NCI-H510A treated with DMSO at 0.1 percent for 48 hours (cell line): Measurements from ENCODE around the gene FAT2.
"Not testable (repeated sequence)": the region's sequence is repeated elsewhere in the genome, so short reads cannot be mapped to it uniquely, and the experiment has no call there.

Experiments used
- DNase-seq: peaks from one replicate; lab custom pipeline; 2025; lab: John Stamatoyannopoulos, UW

Gene FAT2

GRCh38 chr5:151611127-151611775 lies 20.1 kb upstream of the FAT2 start:
- no peak for DNase-seq

- DNase-seq, result no peak
Observed at GRCh38 chr5:151608522-151608921, 17.4 kb upstream of the FAT2 start.

- DNase-seq, result no peak
Observed at GRCh38 chr5:151607304-151607703, 16.2 kb upstream of the FAT2 start.

GRCh38 chr5:151605559-151605958 lies 14.4 kb upstream of the FAT2 start:
- no peak for DNase-seq

DNA sequence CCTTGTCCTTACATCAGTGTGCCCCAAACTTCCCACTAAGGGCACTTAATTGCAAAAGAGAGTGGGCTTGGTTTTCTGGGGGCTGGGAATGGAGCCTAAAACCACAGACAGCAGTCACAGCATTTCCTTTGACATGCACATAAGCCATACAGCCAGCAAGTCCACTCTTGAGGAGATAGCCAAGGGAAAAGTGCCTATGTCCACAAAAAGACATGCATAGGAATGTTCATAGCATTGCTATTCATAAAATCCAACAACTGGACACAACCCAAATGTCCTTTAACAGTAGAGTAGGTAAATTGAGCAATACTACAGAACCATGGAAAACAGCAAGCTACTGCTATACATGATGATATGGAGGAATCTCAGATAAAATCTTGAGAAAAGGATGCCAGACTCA lies 11.7 kb upstream of the FAT2 start:
- DNase-seq, result no peak

DNA sequence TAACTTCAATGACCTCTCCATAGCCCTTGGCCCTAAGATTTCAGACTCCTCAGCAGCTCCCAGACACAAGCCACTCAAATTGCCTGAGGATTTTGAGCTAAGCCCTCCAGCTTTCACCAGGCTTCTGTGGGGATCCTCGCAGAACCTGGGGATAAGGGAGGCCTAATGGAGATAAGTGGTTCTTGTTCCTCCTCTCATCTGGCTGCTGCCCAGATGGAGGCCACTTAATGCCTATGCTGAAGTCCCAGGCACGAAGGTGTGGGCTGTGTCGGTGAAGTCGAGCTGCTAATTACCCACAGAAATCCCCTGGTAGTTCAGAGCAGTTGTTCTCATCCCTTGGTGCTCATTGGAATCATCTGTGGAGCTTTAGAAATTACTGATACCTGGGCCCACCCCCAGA lies 10.3 kb upstream of the FAT2 start:
- DNase-seq, result no peak

DNA sequence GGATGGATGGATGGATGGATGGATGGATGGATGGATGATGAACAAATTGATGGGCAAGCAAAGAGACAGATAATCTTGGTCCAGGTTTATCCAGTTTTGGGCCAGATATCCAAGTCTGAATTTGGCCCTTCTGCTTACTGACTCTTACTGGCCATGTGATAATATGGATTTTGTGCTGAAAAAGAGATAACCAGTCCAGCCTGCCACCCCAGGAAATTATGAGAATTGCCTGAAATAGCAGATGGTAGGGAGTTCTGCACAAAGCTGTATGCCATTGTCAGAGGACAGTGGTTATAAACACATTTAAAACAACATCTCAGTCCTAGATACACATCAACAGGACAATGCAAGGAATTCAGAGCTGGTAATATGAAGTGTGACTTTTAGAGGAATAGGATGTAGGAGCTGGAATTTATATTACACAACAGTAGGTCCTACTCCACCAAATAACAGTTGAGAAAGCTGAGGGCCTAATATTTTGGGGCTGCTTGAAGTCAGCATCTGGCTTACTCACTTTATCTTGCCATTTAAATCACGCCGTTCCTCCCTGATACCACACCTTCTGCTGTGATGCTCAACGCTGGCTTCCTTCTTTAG lies 9.0 kb upstream of the FAT2 start:
- DNase-seq, result no peak

- DNase-seq, result peak; percentile 30
Observed at GRCh38 chr5:151598984-151599383, 7.9 kb upstream of the FAT2 start.

DNA sequence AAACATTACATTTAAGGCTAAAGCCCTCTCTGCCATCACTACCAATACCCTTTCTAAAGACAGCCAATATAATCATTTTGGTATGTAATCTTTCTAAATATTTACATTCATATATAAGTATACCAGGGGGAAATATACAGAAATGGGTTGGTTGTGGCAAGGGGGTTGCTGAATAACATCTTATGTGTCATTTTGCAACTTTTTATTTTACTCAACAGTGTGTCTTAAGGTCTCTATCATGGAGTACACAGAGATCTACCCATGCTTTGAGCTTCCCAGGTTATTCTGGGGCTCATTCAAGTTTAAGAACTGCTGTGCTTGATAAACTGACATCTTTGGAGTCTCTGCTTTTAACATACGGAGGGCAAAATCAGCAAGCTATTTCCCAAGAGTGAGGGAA lies 7.4 kb upstream of the FAT2 start:
- no peak for DNase-seq

DNA sequence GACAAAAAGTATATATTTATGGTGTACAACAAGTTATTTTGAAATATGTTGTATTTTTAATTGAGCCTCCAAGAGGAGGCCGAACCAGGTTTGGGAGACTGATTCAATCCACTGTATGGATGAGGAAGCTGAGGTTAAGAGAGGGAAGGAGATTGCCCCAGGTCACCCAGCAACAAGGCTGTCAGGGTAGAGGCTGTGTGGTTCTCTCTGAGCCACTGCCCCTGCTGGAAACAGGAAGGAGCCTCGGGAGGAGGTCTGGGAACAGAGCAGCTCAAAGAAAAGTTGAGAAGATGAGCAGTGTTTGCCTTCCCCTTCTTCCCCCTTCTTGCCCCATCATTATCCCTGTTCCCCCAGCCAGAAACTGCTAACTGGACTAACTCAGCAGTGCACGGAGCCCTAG lies 6.6 kb upstream of the FAT2 start:
- DNase-seq, result no peak

DNA sequence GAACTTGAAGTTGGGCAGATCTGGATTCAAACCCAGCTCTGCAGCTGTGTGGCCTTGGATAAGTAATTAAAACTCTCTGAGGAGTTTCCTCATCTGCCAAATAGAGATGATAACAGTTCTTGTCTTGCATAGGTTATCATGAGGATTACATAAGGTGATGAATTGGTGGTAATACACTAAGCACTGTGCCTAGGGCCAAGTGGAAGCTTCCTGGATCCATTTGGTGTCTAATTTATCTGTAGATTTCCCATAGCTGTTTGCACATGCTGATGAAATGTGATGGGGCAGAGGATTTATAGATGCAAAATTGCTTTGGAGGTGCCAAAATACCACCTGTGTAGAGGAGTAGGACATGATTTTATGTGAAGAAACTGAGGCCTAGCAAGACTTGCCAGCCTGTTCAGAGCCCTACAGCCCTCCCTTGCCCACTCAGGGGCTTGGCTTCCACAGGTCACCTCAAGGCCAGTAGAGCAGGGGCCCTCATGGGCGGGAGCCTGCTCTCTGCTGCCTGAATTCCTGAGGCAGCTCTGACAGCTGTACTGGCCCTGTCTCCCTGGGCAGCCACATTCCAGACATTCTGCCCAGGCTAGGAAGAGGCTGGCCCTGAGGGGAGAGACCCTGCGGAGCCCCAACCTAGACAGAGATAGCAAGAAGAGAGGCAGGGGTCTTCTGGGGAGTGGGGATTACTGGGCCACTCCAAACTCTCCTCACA lies 5.9 kb upstream of the FAT2 start:
- no peak for DNase-seq

DNA sequence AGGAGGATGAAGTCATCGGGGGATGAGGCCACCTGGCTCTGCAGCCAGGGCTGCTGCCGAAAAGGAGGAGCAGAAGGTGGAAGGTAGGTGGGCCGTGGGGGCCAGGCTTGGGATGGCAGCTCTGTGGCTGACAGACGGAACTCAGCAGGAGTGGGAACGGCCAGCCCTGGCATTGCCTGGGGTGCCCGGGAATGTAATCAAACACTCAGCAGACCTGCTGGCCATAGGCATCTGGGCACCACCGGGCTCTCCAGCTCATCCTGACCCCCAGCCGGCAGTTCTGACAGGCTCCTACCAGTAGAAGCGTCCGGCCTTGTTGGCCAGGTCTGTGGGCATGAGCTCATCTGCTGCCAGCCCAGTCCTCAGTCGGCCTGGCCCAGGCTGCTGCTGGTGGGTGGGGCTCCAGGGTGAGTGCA lies 4.3 kb upstream of the FAT2 start:
- DNase-seq, result no peak

DNA sequence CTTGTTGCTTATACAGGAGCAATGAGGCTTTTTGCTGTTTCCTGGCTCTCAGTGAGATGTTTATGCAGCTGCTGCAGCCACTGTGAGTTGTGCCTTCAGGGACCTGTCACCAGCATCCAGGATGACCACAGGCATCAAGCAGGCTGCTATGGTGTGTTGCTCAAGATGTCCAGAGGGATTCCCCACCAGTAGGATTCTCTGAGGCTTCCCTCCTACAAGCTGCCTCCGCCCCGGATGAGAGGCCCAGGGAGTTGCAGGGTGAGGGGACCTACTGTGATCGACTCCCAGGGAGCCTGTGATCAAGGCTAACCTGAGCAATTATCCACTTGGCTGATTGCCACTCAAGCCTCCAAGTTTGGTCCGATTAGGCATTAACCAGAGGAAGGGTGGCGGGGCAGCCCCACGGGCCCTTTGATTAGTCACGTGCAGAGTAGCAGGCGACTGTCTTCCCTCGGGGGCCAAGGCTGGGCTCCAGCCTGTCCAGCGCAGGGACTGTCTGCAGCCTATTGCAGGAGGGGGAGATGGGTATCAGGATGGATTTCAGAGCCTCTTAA lies 1.8 kb upstream of the FAT2 start:
- no peak for DNase-seq

GRCh38 chr5:151589878-151590570 lies 1.1 kb downstream of the FAT2 start:
- no peak for DNase-seq

DNA sequence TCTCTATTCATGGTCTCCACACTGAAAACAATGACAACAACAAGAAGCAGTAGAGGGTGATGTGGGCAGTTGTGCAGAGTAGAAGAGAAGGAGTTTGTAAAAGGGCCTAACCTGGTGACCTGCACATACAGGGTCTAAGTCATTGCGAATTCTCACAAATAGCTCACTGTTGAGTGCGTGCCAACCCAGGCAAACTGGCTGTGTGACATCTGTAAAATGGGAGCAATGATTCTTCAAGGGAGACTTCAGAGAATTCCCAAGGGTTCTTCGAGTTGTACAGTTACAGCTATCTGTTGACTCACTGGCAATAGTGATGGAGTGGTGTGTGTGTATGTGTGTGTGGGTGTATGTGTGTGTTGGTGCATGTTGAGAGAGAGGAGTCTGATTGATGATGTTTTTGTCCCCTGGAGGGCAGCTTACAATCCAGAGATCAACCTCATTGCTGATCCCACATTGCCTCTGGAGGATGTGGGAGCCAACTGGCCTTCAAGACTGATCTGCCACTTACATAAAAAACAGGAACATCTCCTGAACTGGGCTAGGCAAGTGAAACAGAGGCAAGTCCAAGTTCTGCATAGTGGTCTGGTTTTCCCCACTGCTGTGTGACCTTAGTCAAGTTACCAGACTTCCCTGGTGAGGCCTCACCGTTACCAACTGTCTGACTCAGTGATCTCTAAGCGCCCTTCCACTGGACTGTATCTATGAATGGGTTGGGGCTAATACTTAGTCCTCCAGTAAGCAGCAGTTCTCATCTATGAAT lies 3.2 kb downstream of the FAT2 start:
- no peak for DNase-seq

DNA sequence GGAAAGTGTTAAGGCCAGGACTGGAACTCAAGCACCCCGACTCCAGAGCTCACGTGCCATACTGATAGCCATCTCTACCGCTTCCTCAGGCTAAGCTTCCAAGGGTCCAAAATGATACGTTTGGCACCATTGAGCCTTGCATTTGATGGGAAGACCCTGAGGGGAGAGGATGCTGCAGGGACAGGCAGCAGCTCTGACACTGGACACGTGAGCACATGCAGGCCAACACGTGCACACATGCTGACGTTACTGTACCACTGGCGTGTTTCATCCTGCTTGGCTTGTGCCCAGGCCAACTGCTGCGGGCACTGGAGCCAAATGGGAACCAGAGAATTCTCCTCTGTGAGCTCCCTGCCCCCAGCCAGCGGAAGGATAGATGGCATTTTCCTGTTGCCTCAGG lies 5.2 kb downstream of the FAT2 start:
- no peak for DNase-seq

- not testable (repeated sequence) for DNase-seq
Observed at GRCh38 chr5:151585344-151585743, 5.8 kb downstream of the FAT2 start.

- no peak for DNase-seq
Observed at GRCh38 chr5:151584057-151584937, 6.8 kb downstream of the FAT2 start.

DNA sequence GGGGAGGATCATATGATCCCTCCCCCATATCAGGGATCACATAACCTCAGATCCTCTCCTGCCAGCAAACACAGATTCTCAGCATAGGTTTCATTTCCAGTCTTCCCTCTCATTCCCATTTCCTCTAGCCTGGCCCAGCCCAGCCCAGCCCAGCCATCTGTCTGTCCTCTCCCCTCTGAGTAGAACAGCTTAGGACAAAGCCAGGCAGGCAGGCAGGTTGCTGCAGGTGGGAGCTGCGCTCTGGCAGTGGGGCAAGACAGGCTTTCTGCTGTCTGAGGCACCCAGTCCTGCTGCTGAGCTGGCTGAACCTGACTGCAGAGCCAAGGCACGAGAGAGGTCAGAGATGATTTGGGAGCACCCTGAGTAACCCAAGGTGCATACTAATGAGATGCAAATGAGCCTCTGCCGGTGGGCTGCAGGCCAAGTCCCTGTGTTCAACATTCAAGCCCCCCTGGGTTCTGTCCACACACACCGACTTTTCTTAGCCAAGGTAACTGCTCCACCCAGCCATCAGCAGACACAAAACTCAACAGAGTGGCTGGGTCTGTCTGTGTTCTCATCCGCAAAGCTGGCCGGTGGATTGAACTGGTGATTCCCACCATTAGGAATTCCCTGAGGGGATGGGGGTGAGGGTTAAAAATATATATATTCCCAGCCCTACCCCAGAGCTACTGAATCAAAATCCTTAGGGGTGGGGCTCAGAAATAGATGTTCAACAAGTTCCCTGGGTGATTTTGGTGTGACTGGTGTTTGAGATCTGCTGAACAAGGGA lies 9.1 kb downstream of the FAT2 start:
- DNase-seq, result no peak

GRCh38 chr5:151581347-151581746 lies 9.8 kb downstream of the FAT2 start:
- no peak for DNase-seq
